Choroid plexus epithelial cell (primary cell): ENCODE results near the gene F8A2.
"Not testable (repeated sequence)": the region's sequence is repeated elsewhere in the genome, so short reads cannot be mapped to it uniquely, and the experiment has no call there.

ENCODE experiments used
- DNase-seq: peaks from one replicate; pipeline ENCODE4 v3.0.0-alpha.2; 2010; ENCODE audit warnings: low read depth
- H3K4me3 ChIP-seq: 2 replicates; pipeline ENCODE4 v1.5.1; 2011; ENCODE audit warnings: low read depth, mild to moderate bottlenecking, control low read depth, low read length, moderate library complexity
- TF ChIP-seq, protein P1 (sequence below): conservative IDR thresholded peaks from 2 replicates; pipeline ENCODE4 v1.5.1; 2011; ENCODE audit warnings: low read depth, mild to moderate bottlenecking, control low read depth, inconsistent platforms, low read length, moderate library complexity

Gene F8A2

DNA sequence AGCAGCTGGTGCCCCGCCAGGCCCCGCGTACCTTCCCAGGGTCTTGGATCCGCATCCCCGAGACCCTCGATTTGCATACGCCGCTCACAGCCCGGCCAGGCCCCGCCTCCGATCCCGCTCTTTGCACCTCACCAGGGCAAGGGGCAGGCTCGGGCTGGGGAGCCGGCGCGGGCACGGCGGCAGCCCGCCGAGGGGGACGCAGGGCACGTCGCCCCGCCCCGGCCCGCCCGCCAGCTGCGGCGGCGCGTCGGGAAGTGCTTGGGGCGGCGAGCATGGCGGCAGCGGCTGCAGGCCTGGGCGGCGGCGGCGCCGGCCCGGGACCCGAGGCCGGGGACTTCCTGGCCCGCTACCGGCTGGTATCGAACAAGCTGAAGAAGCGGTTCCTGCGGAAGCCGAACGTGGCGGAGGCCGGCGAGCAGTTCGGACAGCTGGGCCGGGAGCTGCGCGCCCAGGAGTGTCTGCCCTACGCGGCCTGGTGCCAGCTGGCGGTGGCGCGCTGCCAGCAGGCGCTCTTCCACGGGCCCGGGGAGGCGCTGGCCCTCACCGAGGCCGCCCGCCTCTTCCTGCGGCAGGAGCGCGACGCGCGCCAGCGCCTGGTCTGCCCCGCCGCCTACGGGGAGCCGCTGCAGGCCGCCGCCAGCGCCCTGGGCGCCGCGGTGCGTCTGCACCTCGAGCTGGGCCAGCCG is at the start of gene F8A2:
Gene F8A2, plus strand, starts transcription at position 253 of the 686 bp plus-strand sequence. Its CDS starts 20 bp downstream, at position 273.
- H3K4me3 ChIP-seq, DNase-seq: not testable (repeated sequence)

DNA sequence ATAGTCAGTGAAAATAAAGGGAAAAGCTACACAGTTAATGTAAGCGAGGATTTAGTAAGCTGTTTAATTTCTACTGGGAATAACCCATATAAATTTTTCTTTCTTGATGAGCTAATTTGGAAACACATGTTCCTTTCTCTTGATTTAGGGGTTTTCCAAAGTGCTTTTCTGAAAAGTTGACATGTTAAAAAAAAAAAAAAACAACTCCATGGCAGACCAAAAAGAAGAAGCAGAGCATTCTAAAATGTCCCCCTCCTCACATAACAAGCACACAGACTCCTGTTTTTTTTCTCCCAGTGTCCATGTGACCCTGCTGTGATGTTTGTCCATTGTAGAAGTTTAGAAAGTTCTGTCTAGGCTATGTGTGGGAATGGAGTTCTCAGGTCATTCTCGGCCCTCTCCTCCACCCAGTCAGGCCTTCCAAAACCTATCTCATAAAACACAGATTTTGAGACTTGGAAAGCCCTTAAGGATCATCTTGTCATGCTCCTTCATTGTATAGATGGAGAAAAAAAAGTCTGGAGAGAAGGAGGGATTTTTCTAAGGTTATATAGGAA is 48.3 kb upstream of the F8A2 start:
- DNase-seq, result no peak
- TF ChIP-seq, protein P1, sequence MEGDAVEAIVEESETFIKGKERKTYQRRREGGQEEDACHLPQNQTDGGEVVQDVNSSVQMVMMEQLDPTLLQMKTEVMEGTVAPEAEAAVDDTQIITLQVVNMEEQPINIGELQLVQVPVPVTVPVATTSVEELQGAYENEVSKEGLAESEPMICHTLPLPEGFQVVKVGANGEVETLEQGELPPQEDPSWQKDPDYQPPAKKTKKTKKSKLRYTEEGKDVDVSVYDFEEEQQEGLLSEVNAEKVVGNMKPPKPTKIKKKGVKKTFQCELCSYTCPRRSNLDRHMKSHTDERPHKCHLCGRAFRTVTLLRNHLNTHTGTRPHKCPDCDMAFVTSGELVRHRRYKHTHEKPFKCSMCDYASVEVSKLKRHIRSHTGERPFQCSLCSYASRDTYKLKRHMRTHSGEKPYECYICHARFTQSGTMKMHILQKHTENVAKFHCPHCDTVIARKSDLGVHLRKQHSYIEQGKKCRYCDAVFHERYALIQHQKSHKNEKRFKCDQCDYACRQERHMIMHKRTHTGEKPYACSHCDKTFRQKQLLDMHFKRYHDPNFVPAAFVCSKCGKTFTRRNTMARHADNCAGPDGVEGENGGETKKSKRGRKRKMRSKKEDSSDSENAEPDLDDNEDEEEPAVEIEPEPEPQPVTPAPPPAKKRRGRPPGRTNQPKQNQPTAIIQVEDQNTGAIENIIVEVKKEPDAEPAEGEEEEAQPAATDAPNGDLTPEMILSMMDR, result no peak
- H3K4me3 ChIP-seq, result no peak overlapping the region

- no peak within 1 kb of the TSS for H3K4me3 ChIP-seq
- DNase-seq, result peak; percentile 64
- TF ChIP-seq, protein P1, result no peak
These were observed 47.2 kb upstream of the F8A2 start, which contains the start of gene CLIC2 for GRCh38 chrX:155334486-155335336. Gene CLIC2 (minus strand): TSS chrX:155334614. CDS start chrX:155334427, 187 bp downstream.

DNA sequence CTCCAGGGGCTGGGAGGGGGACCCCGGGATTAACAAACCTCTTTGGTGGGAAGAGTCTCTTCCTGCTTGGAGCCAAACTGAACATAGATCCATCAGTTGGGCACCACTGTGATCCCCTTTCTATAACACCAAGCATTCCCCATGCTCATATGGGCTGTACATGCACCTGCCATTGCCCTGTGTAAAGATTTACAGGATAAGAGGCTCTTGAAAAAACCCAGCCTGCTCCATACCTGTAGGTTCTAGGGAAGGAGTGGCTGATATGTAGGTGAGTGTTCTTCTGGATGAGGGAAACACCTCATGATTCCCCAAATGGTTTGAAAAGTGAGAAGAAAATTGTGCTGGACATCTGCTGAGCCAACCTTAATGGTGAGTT is 46.6 kb upstream of the F8A2 start:
- H3K4me3 ChIP-seq, DNase-seq: not testable (repeated sequence)

DNA sequence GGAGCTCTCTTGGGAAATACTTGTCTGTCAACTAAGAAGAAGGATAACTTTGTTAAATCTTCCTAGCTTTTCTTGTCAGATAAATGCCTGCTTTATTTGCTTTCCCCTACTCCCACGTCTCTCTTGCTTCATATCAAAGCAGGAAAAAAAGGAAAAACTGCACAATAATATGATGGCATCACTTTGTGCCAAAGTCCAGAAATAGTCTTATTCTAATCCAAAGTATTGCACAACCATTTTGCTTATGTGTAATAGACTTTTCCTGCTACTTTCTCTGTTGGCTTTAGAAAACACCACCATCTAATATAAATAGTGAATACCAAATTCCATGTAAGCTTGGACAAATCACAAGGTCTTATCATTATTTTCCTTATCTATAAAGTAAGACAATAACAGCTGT is 36.2 kb upstream of the F8A2 start:
- H3K4me3 ChIP-seq, DNase-seq: not testable (repeated sequence)

DNA sequence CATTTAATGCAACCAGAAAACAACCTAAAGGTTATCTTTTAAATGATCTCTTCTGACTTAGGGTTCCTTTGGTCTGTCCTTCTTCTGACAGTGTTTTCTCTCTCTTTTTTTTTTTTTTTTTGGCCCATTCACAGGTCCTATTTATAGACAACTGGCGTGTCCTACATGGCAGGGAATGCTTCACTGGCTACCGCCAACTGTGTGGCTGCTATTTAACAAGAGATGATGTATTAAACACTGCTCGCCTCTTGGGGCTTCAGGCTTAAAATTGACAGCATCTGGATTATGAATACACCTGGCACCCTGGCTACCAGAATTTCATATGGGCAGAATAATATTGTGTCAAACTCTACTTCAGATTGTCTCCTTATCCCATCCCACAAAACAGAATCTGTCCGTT is 32.4 kb upstream of the F8A2 start:
- H3K4me3 ChIP-seq, DNase-seq: not testable (repeated sequence)

DNA sequence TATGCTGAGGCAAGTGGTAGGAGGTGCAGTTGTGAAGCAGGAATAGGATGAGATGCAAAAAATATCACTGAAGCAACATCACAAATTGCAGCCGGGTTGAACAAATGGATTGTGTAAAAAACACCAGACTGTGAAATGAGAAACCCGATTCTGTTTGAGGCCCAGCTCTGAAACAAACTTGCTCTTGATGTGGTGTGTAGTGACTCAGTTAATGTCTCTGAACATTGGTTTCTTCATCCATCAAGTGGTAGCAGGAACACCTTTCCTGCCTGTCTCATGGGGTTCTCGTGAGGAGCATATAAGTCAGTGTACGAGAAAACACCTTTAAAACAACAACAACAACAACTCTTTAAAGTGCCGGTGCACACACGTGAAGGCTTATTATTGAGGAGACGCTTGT is 18.2 kb upstream of the F8A2 start:
- not testable (repeated sequence) for DNase-seq, H3K4me3 ChIP-seq

DNA sequence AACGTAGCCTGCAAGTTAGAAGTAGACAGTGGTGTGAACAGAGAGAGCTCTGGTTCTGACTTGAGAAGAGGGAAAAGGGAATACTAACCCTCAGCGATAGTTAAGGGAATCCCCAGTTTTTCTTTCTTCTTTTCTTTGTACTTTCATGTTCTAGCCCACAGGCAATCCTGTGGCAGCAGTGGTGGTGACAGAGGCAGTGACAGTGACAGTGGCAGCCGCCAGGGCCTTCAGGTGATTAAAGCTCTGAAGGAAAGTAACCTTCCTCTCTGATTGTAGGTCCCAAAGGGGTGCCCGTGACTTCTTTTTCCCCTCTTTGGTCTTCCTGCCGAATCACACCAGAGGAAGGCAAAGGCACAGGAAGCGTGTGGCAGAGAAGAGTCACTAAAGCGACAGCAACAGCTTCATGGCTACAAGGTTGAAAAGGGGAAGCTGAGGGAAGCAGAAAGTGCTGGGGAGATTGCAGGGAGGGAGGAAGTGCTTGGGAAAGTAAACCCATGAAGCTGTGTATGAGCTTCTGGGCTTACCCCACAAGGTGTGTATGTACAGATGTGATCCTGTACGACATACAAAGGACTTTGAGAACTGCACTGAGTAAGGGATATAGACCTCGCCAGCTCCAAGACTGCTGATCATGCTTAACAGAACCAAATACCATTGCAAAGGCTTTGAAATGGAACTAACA is 8.0 kb upstream of the F8A2 start:
- H3K4me3 ChIP-seq, DNase-seq: not testable (repeated sequence)

DNA sequence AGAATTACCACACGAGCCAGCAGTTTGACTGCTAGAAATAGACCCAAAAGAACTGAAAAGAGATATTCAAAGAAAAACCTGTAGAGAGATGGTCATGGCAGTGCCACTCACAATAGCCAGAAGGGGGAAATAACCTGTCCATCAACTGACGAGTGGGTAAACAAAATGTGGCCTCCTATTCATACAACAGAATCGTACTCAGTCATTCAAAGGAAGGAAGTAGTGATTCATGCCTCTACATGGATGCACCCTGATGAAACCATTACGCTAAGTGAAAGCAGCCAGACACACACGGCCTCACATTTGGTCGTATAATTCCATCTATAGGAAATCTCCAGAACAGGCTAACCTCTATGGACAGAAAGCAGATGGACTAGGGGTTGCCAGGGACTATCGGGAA is 2.1 kb upstream of the F8A2 start:
- not testable (repeated sequence) for DNase-seq, H3K4me3 ChIP-seq

- H3K4me3 ChIP-seq, DNase-seq: not testable (repeated sequence)
These were observed 653 bp downstream of the F8A2 start for GRCh38 chrX:155382529-155382967.

- DNase-seq, result no peak
- TF ChIP-seq, protein P1, result no peak
These were observed 7.7 kb downstream of the F8A2 start for GRCh38 chrX:155389634-155390033.

GRCh38 chrX:155394747-155395276 is 12.9 kb downstream of the F8A2 start:
- not testable (repeated sequence) for H3K4me3 ChIP-seq, DNase-seq

More at GRCh38 chrX:155389634-155390033, 7.7 kb downstream of the F8A2 start:
- H3K4me3 ChIP-seq, result no peak overlapping the region
